HepG2 (cell line): ENCODE data around the gene STK39. TPM values are rescaled to one million over a fixed set of nuclear protein-coding genes. Genes with fewer than 3 reads are reported as not detected.

Source experiments
- AFF4 ChIP-seq: sonication (generic); formaldehyde crosslinking; IDR thresholded peaks from 2 replicates; pipeline ENCODE4 v1.4.0; 2020; ENCODE audit warnings: missing genetic modification reagents
- ARNT2 ChIP-seq: sonication (generic); formaldehyde crosslinking; IDR thresholded peaks from 2 replicates; pipeline ENCODE4 v1.8.0; 2022; ENCODE audit warnings: mild to moderate bottlenecking, low read depth, missing genetic modification reagents, moderate library complexity
- BRD4 ChIP-seq: sonication (generic); formaldehyde crosslinking; IDR thresholded peaks from 2 replicates; pipeline ENCODE4 v1.4.0; 2020; ENCODE audit warnings: missing genetic modification reagents
- CEBPZ ChIP-seq: IDR thresholded peaks from 2 replicates; pipeline ENCODE4 v1.6.1; 2012; ENCODE audit warnings: low read length, improper control_type of control experiment
- LCORL ChIP-seq, 2 experiments: fragments of 450-650 bp in 1 of 2; sonication (generic) in 1 of 2; formaldehyde crosslinking in 1 of 2; IDR thresholded peaks; 2 replicates each; pipeline versions ENCODE4 v1.5.0 to v1.6.1; 2017 to 2020; ENCODE audit warnings: antibody characterized with exemption in 1 of 2, missing genetic modification reagents in 1 of 2
- RBFOX2 ChIP-seq: fragments of 200-400 bp; formaldehyde crosslinking; IDR thresholded peaks from 2 replicates; pipeline ENCODE4 v1.6.1; 2017; ENCODE audit warnings: low read depth, mild to moderate bottlenecking, low read length
- SNRNP70 ChIP-seq: fragments of 200-400 bp; formaldehyde crosslinking; IDR thresholded peaks from 2 replicates; pipeline ENCODE4 v1.6.1; 2017; ENCODE audit warnings: mild to moderate bottlenecking, low read depth, low read length, moderate library complexity
- SP2 ChIP-seq: sonication (generic); formaldehyde crosslinking; IDR thresholded peaks from 2 replicates; pipeline ENCODE4 v1.5.1; 2020; ENCODE audit warnings: mild to moderate bottlenecking, missing genetic modification reagents
- ZMYM2 ChIP-seq: sonication (generic); formaldehyde crosslinking; IDR thresholded peaks from 2 replicates; pipeline ENCODE4 v1.8.0; 2022; ENCODE audit warnings: mild to moderate bottlenecking, missing genetic modification reagents
- ZNF362 ChIP-seq: sonication (generic); formaldehyde crosslinking; IDR thresholded peaks from 2 replicates; pipeline ENCODE4 v1.4.0; 2020; ENCODE audit warnings: missing genetic modification reagents, mild to moderate bottlenecking, borderline replicate concordance
- polyA plus RNA-seq, 8 experiments: library from polyadenylated mRNA; depleted of rRNA in 3 of 8; stranded (reverse) in 7 of 8; unstranded in 1 of 8; fragments of >200 nt; fragmentation: Illumina TruSeq in 4 of 8; extraction: Trizol in 4 of 8; gene quantifications; 2 replicates each; pipeline versions ENCODE4 v1.2.1 to v1.2.3, GENCODE V29; 2011 to 2016; ENCODE audit warnings: low read depth in 4 of 8, missing spikeins in 1 of 8, mixed read lengths in 1 of 8; ENCODE audit not compliant: insufficient read depth in 1 of 8
- total RNA-seq, 5 experiments: library from RNA; depleted of rRNA; stranded (reverse); fragments of >200 nt; fragmentation: Illumina TruSeq; extraction: Trizol; gene quantifications; 2 replicates each; pipeline ENCODE4 v1.2.3, GENCODE V29; 2016; ENCODE audit warnings: low read depth in 1 of 5
- TF ChIP-seq, protein P1 (sequence below): sonication (generic); formaldehyde crosslinking; IDR thresholded peaks from 2 replicates; pipeline ENCODE4 v1.8.1; 2023; ENCODE audit warnings: mild to moderate bottlenecking, missing genetic modification reagents
- TF ChIP-seq, protein P2 (sequence below): sonication (generic); formaldehyde crosslinking; IDR thresholded peaks from 2 replicates; pipeline ENCODE4 v1.5.1; 2020; ENCODE audit warnings: missing genetic modification reagents, mild to moderate bottlenecking, borderline replicate concordance

Gene STK39
- total and polyA plus RNA-seq, 2 of the 13 experiments (the other 11 are each of a cell fraction or from before 2014, with no cell fraction given): 27.3 to 38.4 TPM

DNA sequence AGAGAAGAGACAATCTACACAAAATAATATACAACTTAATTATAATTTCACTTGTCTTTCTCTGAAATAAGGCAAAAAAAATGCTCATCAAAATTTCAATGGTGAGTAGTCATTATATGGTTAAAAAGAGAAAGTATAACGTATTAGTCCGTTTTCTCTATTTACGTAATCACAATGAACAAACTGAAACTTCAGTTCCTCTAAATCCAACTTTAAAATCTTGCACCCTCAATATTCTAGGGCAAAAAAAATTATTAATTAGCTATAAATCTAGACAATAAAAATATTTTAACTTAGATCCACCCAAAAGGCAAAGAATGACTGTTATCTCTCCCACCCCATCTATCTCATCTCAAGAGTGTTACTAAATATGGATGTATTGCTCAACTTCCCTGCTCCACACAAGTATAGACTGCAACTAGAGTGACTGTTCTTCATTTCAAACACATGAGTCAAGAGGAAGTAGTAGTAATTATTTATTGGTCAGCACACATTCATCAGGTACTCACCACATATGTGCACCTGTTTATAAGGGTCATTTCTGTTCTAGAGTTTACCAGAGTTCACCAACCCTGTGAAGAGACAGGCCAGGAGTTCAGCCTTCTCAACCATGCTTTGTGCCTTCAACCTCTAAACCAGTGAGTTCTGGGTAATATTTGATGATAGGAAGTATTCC lies 36.4 kb downstream of the STK39 start (continued):
- TF ChIP-seq AFF4 (CRISPR knock-in tag) (no peak), ZMYM2 (CRISPR knock-in tag) (0 out of 2 replicates have a peak, but pooled peaks have one; percentile 49), BRD4 (CRISPR knock-in tag) (no peak), RBFOX2 (no peak), ARNT2 (CRISPR knock-in tag) (no peak), LCORL (IDR thresholded peaks at IDR 0.05) (peak; percentile 50; the same call in 1 of the 2 replicates), LCORL (CRISPR knock-in tag; IDR thresholded peaks at IDR 0.05) (no peak), CEBPZ (no peak), ZNF362 (CRISPR knock-in tag) (no peak), SNRNP70 (no peak), SP2 (CRISPR knock-in tag) (no peak)
- TF ChIP-seq, protein P1, sequence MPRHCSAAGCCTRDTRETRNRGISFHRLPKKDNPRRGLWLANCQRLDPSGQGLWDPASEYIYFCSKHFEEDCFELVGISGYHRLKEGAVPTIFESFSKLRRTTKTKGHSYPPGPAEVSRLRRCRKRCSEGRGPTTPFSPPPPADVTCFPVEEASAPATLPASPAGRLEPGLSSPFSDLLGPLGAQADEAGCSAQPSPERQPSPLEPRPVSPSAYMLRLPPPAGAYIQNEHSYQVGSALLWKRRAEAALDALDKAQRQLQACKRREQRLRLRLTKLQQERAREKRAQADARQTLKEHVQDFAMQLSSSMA: no peak
- TF ChIP-seq, protein P2, sequence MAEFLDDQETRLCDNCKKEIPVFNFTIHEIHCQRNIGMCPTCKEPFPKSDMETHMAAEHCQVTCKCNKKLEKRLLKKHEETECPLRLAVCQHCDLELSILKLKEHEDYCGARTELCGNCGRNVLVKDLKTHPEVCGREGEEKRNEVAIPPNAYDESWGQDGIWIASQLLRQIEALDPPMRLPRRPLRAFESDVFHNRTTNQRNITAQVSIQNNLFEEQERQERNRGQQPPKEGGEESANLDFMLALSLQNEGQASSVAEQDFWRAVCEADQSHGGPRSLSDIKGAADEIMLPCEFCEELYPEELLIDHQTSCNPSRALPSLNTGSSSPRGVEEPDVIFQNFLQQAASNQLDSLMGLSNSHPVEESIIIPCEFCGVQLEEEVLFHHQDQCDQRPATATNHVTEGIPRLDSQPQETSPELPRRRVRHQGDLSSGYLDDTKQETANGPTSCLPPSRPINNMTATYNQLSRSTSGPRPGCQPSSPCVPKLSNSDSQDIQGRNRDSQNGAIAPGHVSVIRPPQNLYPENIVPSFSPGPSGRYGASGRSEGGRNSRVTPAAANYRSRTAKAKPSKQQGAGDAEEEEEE (CRISPR knock-in tag): no peak
